GM19239 (cell line): ENCODE results near the gene ARID5B.

ENCODE experiments used
- DNase-seq: peaks from one replicate; pipeline ENCODE4 v3.0.0; 2011; ENCODE audit warnings: low spot score; ENCODE audit not compliant: insufficient read length
- FAIRE-seq: peaks from 2 replicates; lab custom pipeline; 2011; peaks lifted over from hg19 to GRCh38; lab: Jason Lieb, UNC

ARID5B gene

GRCh38 chr10:62040881-62041280, 139.4 kb downstream of the ARID5B start:
- no peak for DNase-seq
- no peak for FAIRE-seq

DNA sequence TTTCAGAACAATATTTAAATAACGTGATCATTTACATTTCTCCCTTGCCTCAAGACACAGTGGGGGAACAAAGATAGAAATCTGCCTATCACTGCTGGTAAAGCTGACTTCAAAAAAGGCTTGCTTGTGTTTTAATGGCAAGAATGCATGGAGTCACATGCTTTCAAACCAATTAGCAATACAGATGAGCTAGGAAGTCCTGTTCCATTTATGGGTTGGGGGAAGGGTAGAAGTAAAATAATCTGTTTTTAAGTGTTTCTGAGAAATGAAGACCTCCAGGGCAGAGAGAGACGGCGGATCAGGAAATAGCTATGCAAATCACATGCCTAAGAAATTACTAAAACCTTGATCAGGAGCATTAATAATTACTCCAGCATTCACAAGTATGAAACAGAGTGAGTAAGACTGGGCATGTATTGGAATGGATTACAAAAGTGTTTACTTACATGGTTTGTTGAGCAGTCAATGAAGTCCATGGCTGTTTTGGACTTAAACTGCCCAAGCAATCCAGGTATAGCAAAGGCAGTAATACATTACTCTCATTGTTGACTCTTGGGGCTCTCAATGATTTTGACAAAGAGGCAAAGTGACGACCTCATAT, 142.0 kb downstream of the ARID5B start:
- FAIRE-seq (peak; percentile 59), DNase-seq (no peak)

GRCh38 chr10:62044566-62044965, 143.1 kb downstream of the ARID5B start:
- FAIRE-seq (peak; percentile 72), DNase-seq (no peak)

- no peak for FAIRE-seq
- DNase-seq: no peak
These were observed 144.4 kb downstream of the ARID5B start for GRCh38 chr10:62045765-62046521.

GRCh38 chr10:62046522-62047227, 145.2 kb downstream of the ARID5B start:
- DNase-seq (no peak), FAIRE-seq (peak; percentile 82)

GRCh38 chr10:62047228-62047892, 145.9 kb downstream of the ARID5B start:
- peak; percentile 21 for FAIRE-seq
- DNase-seq: no peak

DNA sequence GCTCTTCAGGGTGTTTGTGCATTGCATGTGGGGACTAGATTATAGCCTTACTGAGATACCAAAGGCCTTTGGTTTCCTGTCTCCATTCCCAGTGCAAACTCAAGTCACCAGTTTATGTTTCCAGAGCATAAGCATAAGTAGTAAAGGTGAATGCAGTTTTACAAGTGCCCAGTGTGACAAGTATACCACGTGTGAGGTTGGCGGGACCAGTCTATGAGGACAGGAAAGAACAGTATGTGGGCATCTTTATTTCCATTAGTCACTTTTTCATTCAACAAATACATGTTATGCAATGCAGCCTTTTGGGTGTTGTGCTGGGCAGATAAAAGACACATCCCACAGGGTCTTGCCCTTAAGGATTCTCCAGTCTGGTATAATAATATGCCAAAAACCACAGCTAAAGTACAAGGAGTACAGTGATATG, 146.5 kb downstream of the ARID5B start:
- DNase-seq (no peak), FAIRE-seq (no peak)

DNA sequence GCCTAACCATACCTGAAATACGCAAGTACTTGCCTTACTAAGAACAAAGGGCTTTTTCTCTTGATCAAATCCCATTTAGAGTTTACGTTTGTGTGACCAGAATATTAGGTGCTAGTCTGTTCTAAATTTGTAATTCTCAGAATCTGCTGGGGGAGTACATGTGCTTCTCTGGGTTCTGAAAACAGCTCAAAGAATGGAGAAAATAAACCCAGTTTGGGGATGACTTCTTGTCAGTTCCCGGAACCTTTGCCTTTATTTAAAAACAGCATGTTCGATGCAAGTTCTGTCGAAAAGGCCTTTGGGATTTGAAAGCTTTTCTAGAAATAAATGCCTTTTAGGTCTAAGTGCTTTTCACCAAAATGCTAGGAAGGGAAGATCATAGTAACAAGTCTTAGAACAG, 147.0 kb downstream of the ARID5B start:
- DNase-seq (no peak), FAIRE-seq (peak; percentile 85)

- FAIRE-seq: no peak
- DNase-seq: no peak
These were observed 147.6 kb downstream of the ARID5B start for GRCh38 chr10:62048919-62049623.

- DNase-seq (no peak), FAIRE-seq (no peak)
These were observed 148.3 kb downstream of the ARID5B start for GRCh38 chr10:62049624-62050345.

DNA sequence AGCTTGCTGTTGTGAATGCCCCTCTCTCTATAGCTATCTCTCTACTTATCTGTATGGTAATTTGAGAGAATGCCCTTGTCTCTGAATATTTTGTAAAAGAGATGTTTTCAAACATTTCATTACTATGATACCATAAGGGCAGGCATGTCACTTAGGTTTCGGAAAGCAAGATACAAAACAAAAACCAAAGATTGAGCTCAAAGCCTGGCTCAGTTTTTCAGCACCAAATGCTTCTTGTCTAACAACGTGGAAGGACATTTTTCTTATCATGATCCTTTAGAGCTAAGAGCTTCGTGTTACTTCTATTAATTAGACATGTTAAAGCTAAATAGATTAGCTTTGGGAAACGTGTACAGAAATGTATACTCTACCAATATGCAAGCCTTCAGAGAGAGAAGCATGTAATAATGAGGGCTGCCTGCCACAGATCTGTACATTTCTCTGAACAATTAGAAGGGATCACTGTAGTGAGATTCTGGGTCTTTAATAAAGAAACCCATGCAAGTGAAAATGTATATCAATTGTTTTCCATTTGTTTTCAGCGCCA, 148.9 kb downstream of the ARID5B start:
- FAIRE-seq (peak; percentile 60), DNase-seq (no peak)

GRCh38 chr10:62050893-62051433, 149.5 kb downstream of the ARID5B start:
- FAIRE-seq: peak; percentile 65
- no peak for DNase-seq

DNA sequence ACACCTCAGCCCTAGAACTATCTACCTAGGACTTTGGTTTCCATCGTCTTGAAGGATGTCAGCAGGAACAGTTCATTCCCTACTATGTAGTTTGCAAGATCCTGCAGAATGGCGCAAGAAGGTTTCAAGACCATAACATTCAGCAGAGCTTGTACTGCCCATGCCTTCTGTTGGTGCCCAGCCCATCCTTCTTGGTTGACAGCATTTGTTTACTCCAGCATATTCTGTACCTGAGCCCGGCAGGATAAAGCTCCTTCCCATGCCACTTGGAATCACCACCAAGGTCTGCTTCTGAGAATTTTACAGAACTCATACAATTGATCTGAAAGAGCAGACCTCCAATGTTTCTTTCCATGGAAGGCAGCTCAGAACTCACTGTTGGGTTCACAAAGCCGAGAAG, 150.8 kb downstream of the ARID5B start:
- FAIRE-seq (no peak), DNase-seq (no peak)

- FAIRE-seq (peak; percentile 23), DNase-seq (no peak)
These were observed 152.4 kb downstream of the ARID5B start for GRCh38 chr10:62053860-62054259.

GRCh38 chr10:62054408-62054807, 152.9 kb downstream of the ARID5B start:
- peak; percentile 64 for FAIRE-seq
- no peak for DNase-seq

GRCh38 chr10:62054830-62055229, 153.3 kb downstream of the ARID5B start:
- DNase-seq (no peak), FAIRE-seq (no peak)

GRCh38 chr10:62056219-62056618, 154.7 kb downstream of the ARID5B start:
- FAIRE-seq (no peak), DNase-seq (no peak)

- DNase-seq: no peak
- no peak for FAIRE-seq
These were observed 155.2 kb downstream of the ARID5B start for GRCh38 chr10:62056698-62057097.

DNA sequence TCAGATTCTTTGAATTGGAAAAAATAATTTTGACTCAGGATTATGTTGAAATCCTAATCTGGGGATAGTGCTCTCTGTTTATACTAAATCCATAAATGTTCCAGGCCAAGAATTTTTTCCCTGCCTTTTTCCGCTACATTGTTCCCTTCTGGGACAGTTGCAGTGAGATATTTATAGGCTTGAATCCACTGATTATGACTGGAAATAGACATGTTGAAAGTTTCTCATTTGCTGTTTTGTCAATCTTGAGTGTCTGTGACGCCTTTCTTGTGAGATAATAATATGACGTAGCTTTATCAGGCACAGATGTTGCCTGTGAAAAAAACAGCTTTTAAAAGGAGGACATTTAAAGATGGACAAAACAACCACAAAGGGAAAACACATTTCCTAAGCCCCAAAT, 155.9 kb downstream of the ARID5B start:
- FAIRE-seq (no peak), DNase-seq (no peak)
